Heart left ventricle (tissue), 13 donors: ENCODE results near the gene KRTDAP.

Experiments used
- CTCF ChIP-seq, 12 donors: fragments of 200-600 bp; sonication (generic) in 4 of 12; IDR thresholded peaks; one replicate each; pipeline versions ENCODE4 v1.5.0 to v1.8.0; 2018 to 2022; ENCODE audit warnings: antibody characterized with exemption in 12 of 12, mild to moderate bottlenecking in 5 of 12
- POLR2A ChIP-seq, 2 donors: fragments of 450-650 bp; IDR thresholded peaks; one replicate each; pipeline ENCODE4 v1.6.1; 2017; ENCODE audit warnings: antibody characterized with exemption in 2 of 2, mild to moderate bottlenecking in 2 of 2, moderate library complexity in 2 of 2
- donor health status: ischemic (EF 13 %, LVEDD 7.1; RV severe dilation, severe dysfunction).
- donor health status: DM: no; HTN: yes; CAD: no.
- donor health status: DM: no; HTN: no; CAD: no.
- donor health status: ischemic (EF 25% LVEDD 6.9; RV normal size, moderate dysfunction).
- donor health status: ischemic (EF 25% LVEDD 5.7; RV mildly dilated, moderate dysfunction).
- donor health status: ischemic (EF 35%, LVEDD 5.7; RV mildly dilated, moderate dysfunction).
- donor health status: nonischemic (EF 11% LVEDD 7.7; RV severe dilation, severe dysfunction).
- donor health status: DM: yes; HTN: yes; CAD: no.
- donor health status: PGD.
- donor health status: ischemic (EF 29% LVEDD 5.4; RV normal size, mild dysfunction).
- donor health status: nonischemic (EF 23%, LVEDD 6.1; RV moderate dilation, normal function).

GRCh38 chr19:35512831-35513627 lies 22.8 kb upstream of the KRTDAP start:
- TF ChIP-seq CTCF (IDR thresholded peaks at IDR 0.05) (no peak), POLR2A (IDR thresholded peaks at IDR 0.05) (no peak)
